ENCODE results near the gene AP3S2. TPM values are rescaled to one million over a fixed set of nuclear protein-coding genes. Genes with fewer than 3 reads are reported as not detected.

Gene AP3S2
- total and polyA plus RNA-seq, 10 donors = 5.4 to 54.9 (median 33.8) TPM

DNA sequence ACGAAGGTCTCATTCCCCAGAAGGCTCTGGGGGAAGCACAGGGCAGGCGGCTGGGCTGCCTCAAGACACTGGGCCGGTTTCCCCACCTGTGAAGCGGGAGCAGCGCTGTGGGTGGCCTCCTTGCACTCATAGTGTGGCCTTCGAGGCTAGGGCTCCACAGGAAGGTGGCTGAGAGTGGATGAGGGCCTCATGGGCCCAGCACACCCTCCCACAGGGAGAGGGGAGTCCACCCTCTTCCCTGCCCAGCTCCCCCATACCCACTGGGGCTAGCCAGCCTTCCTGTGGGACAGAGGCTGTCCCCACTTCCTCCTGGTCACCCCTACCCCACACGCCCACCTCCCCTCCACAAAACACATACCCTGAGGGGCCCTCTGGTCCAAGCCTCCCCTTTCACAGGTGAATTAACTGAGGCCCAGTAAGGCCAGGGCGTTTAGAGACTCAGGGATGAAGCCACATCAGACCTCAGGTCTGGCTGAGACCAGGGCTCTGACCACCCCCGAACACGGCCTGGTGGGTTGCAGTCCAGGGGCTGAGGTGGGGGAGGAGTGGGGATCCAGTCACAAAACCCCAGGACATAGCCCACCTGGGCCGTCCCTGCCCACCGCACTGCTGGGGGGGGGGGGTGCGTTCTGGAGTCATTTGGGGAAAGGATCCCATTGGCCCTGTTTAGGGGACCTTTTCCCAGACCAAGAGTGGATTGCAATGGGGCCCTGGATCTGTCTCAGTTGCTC lies 80.2 kb downstream of the AP3S2 start:
- intact Hi-C loops (cut with DNase I; ENCODE audit: low total_unique reads) = no loop called here

DNA sequence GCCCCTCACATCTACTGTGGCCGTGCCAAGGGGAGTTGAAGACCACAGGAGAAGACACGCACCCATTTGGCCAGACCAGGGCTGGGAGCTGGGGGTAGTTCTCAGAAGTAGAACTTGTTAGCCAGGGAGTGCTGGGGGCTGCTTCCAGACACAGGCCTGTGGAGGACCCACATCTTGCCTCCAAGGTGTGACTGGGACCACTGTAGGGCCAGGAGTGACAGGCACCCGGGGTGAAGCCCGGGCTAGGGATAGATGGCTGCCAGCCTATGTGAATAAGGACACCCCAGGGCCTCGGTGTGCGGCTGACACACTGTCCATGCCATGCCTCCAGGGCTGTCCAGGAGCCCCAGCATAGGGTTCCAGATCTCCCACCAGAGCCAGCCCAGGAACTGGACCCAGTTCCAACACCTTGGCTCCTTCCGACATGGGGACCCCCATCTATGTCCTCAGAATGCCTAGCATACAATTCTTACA lies 80.9 kb downstream of the AP3S2 start:
- Histone ChIP-seq H3K4me3 (peak overlapping the region in 5 of 8 donors; percentile 50 to 74 (median 53)), H3K9me3 (peaks cover 0 to 11% (median 3%) of the 10 kb centered on the region in 8 donors), H3K4me1 (peaks cover 7 to 42% (median 15%) of the 10 kb centered on the region in 6 donors), H3K36me3 (no peaks in the 10 kb centered on the region), H3K27me3 (replicated peaks in 1 of 7) (peaks cover 5 to 60% (median 36%) of the 10 kb centered on the region in 7 donors), H3K27ac (peak overlapping the region in 5 of 8 donors; percentile 17 to 96 (median 87))
- no peak for DNase-seq
- TF ChIP-seq, protein P1, sequence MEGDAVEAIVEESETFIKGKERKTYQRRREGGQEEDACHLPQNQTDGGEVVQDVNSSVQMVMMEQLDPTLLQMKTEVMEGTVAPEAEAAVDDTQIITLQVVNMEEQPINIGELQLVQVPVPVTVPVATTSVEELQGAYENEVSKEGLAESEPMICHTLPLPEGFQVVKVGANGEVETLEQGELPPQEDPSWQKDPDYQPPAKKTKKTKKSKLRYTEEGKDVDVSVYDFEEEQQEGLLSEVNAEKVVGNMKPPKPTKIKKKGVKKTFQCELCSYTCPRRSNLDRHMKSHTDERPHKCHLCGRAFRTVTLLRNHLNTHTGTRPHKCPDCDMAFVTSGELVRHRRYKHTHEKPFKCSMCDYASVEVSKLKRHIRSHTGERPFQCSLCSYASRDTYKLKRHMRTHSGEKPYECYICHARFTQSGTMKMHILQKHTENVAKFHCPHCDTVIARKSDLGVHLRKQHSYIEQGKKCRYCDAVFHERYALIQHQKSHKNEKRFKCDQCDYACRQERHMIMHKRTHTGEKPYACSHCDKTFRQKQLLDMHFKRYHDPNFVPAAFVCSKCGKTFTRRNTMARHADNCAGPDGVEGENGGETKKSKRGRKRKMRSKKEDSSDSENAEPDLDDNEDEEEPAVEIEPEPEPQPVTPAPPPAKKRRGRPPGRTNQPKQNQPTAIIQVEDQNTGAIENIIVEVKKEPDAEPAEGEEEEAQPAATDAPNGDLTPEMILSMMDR (IDR thresholded peaks at IDR 0.05 in 8 of 11, conservative IDR thresholded peaks at IDR 0.05 in 3 of 11) = no peak
- TF ChIP-seq POLR2A (IDR thresholded peaks at IDR 0.05) (no peak), POLR2AphosphoS5 (IDR thresholded peaks at IDR 0.05) (no peak)
- WGBS, 5 donors = 89 to 99% (median 94%) methylated on average over 5 to 7 of the region's 7 CpGs
- intact Hi-C loops (cut with DNase I; ENCODE audit: low total_unique reads) = no loop called here

More for the DNA sequence above, 80.2 kb downstream of the AP3S2 start:
- H3K4me3 ChIP-seq = peak overlapping the region in 6 of 8 donors; percentile 44 to 74 (median 52)
- WGBS, 5 donors = 61 to 83% (median 69%) methylated on average over 9 to 13 of the region's 13 CpGs
- peak overlapping the region in 7 of 8 donors; percentile 76 to 96 (median 86) for H3K27ac ChIP-seq
- no peak for TF ChIP-seq POLR2AphosphoS5 (IDR thresholded peaks at IDR 0.05)
- TF ChIP-seq, protein P1 (IDR thresholded peaks at IDR 0.05 in 8 of 11, conservative IDR thresholded peaks at IDR 0.05 in 3 of 11) = no peak
- no peak for TF ChIP-seq POLR2A (IDR thresholded peaks at IDR 0.05)
- H3K27me3 ChIP-seq (replicated peaks in 1 of 7) = peaks cover 5 to 64% (median 36%) of the 10 kb centered on the region in 7 donors
- peaks cover 7 to 42% (median 15%) of the 10 kb centered on the region in 6 donors for H3K4me1 ChIP-seq
- no peak for DNase-seq
- H3K9me3 ChIP-seq = peaks cover 0 to 11% (median 3%) of the 10 kb centered on the region in 8 donors
- no peaks in the 10 kb centered on the region for H3K36me3 ChIP-seq

DNA sequence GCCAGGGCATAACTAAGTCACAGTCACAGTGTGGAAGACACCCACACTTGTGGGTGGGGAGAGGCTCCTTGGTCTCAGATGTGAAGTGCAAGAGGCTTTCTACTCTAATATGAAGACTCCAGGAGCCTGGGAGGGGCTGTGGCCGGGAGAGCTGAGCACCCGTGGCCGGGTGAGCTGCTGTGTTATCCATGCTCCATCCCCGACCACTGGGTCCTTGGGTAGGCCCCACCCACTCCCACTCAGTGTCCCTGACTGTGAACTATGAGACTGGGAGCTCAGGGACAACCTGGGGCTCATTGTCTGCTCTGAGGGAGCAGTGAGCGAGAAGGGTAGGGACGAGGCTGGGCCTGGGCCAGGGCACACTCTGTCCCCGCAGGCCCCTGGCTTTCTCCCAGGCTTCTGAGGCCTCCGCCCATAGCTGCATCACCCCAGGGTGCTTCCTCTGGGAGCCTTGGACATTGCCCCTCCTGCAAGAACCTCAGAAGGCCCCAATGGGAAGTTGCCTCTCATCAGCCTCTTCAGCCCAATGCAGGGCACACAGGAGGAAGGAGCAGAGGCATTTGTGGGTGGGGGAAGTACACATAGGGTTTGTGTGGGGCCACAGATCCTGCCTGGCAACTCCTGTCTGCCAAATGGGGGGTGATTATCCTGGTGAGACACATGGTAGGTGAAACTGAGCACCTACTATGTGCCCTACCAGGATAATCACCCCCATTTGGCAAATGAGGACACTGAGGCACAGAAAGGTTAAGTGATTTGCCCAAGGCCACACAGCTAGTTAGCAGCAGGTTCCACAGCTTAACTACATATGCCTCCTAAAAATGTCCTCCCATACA lies 81.6 kb downstream of the AP3S2 start:
- no peak for DNase-seq
- peak overlapping the region in 2 of 8 donors; percentile 53 to 74 for H3K4me3 ChIP-seq
- peaks cover 0 to 11% (median 3%) of the 10 kb centered on the region in 8 donors for H3K9me3 ChIP-seq
- H3K4me1 ChIP-seq = peaks cover 7 to 42% (median 15%) of the 10 kb centered on the region in 6 donors
- WGBS, 5 donors = 61 to 80% (median 67%) methylated on average over 5 to 8 of the region's 8 CpGs
- intact Hi-C loops (cut with DNase I; ENCODE audit: low total_unique reads) = no loop called here
- H3K27ac ChIP-seq = peak overlapping the region in 4 of 8 donors; percentile 17 to 96 (median 54)
- peak in 1 of 3 donors; percentile 7 for TF ChIP-seq POLR2AphosphoS5 (IDR thresholded peaks at IDR 0.05)
- TF ChIP-seq, protein P1 (IDR thresholded peaks at IDR 0.05 in 8 of 11, conservative IDR thresholded peaks at IDR 0.05 in 3 of 11) = no peak
- peaks cover 0 to 3% (median 0%) of the 10 kb centered on the region in 6 donors for H3K36me3 ChIP-seq
- peaks cover 5 to 54% (median 36%) of the 10 kb centered on the region in 7 donors for H3K27me3 ChIP-seq (replicated peaks in 1 of 7)

All from spleen (tissue), 11 donors.